Measurements from ENCODE around the gene ESPN.
"Not testable (repeated sequence)": the region's sequence is repeated elsewhere in the genome, so short reads cannot be mapped to it uniquely, and the experiment has no call there.

The ESPN gene

DNA sequence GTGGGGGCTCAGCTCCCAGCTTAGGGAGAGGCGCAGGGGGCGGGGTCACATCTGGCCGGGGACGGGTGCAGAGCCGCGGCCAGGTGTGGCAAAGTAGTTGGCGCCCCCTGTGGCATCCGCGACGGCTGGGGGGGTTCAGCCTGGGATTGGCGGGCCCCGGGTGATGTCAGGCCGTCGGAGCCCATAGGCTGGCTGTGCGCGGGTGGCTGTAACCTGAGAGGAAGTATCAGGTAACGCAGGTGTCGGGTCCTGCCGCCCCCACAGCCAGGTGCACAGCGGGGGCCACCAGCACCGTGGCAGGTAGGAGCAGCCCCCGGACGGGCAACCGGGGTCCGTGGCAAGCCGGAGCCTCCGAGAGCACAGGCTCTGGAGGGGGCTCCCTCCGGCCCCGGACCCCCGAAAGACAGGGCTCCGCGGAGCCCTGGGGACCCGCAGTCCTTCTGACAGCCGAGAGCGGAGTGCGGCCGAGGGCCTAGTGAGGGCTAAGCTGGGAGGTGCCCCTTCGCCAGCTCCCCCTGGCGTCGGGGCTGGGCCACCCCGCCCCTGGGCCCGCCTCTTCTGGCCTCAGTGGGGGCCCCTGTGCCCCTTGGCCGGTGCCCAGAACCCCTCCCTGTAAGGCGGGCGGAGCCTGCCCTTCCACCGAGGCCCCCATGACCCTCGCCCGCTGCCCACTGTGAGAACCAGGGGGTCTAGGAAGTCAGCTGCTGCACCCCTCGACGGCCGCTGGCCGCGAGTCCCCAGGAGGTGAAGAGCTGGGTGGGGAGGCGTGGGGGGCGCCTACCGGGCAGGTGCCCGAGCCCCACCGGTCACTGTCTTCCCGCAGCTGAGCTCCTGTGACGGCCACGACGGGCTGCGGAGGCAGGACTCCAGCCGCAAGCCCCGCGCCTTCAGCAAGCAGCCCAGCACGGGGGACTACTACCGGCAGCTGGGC lies 23.5 kb downstream of the ESPN start:
- DNase-seq (ENCODE audit: low spot score) = no peak

DNA sequence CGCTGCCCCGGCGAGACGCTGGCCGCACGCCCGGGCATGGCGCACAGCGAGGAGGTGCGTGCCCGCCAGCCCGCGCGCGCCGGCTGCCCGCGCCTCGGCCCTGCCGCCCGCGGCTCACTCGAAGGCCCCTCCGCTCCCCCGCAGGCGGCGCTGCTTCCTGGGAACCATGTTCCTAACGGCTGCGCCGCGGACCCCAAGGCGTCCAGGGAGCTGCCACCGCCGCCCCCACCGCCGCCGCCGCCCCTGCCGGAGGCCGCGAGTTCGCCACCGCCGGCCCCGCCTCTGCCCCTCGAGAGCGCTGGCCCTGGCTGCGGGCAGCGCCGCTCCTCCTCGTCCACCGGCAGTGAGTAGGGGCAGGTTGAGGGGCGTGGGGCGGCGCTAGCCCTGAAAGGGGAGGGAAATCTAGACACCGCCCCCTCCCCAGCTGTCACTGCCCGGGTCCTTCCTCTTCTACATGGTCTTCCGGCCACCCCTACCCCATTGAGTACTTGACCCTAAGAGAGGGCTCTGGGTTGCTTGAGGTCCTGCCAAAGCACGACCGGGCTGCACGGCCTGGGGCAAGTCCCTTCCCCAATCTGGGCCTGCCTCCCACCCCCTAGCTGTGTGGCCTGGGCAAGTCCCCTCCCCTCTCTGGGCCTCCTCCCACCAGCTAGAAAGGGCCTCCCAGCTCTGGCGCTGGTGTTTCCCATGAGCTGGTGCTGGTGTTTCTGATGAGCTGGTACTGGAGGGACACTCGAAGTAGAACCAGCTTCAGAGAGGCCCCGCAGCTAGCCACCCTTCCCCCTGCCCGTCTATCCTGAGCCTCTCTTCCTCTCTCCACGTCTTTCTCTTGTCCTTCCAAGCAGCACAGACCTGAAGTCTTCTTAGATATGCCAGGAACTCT lies 24.4 kb downstream of the ESPN start:
- no peak for DNase-seq (ENCODE audit: low spot score)

GRCh38 chr1:6450005-6450450 lies 25.5 kb downstream of the ESPN start:
- DNase-seq (ENCODE audit: low spot score) = no peak

DNA sequence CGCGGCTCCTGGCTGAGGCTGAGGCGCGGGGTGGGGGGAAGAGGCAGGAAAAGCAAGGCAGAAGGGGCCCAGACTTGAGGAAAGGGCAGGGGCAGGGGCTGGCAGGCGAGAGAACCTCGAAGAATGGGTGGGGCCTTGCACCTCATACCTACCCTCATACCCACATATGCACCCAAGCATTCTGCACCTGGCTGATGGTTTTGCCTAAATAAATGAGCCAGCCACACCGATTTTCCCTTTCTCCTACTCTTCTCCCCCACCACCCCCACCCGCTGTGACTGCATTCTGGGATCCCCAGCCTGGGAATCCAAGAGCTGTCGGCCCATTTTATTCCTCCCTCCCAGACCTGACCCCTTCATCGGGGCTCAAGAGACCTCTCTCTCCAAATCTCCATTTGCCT lies 25.9 kb downstream of the ESPN start:
- DNase-seq (ENCODE audit: low spot score) = not testable (repeated sequence)

GRCh38 chr1:6450943-6451373 lies 26.4 kb downstream of the ESPN start:
- no peak for DNase-seq (ENCODE audit: low spot score)

DNA sequence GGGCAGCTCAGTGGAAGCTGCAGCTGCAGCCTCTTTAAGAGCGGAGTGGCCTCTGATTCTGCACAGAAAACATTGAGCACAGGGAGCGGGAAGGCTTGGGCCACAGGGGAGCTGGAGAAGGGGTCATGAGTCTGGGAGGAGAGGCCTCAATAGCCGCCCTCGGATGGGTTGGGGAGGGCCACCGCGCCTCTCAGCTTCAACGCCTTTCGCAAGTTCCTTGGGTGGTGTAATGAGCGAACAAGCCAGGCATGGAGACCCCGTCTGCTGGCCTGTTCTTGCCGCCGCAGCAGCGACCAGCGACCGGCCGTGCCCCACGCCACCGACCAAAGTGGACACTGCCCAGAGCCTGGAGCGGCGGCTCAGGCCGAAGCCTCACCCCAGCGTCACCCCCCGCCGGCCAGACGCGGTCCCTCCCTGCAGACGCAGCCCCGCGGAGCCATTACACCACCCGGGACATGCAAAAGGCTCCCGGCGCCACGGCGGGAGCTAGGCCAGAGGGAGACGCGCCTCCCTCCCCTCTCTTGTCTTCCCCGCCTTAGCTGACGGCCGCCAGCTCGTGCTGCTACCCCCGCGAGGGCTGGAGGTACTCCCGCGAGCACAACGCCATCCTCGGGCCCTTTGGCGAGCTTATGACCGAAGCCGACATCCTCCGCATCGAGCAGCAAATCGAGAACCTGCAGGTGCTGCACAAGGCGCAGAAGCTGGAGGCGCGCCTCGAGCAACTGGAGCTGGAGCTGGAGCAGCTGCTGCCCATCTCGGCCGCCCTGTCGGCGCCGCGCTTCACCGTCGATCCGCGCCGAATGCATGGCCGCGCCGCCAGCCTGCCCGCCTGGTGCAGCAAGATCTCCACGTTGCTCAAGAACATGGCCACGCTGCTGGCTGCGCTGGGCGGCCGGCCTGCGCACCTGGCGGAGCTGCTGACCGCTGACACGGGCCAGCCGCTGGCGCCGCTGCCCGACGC lies 29.6 kb downstream of the ESPN start:
- not testable (repeated sequence) for DNase-seq (ENCODE audit: low spot score)

DNA sequence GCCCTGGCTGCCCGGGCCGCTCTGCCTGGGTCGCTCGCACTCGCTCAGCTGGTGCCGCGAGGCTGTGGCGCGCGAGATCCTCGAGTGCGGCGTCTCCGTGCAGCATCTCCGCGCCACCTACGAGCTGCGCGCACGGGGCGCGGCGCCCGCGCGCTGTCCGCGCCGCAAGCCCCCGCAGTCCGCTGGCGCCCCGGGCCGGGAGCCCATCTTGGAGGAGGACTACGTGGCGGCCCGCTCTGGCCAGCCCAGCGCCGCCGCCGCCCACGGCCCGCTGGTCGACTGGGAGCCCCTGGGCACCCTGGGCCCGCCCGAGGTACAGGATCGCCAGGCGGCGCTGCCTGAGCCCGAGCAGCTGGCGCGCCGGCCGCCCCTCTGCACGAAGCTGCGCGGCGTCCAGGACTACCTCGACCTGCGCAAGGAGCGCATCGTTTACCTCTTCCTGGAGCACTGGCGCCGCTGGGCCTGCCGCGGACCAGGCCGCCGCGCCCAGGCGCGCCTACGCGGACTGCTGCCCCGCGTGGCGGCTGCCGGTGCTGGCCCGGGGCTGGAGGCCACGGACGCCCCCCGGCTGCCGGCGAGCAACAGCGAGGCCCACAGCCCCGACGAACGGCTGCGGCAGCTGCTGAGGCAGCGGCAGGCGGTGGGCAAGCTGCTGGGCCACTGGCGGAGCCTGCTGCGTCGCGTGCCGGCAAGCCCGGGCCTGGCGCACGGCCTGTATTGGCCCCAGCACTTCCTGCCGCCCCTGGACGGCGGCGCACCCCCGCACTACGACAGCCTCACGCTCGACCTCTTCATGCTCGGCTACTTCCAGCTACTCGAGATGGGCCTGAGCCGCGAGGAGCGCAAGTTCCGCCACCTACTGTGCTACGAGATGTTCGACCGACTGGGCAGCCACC lies 30.5 kb downstream of the ESPN start:
- DNase-seq (ENCODE audit: low spot score) = no peak

GRCh38 chr1:6455752-6456520 lies 31.4 kb downstream of the ESPN start:
- not testable (repeated sequence) for DNase-seq (ENCODE audit: low spot score)

GRCh38 chr1:6456800-6457466 lies 32.4 kb downstream of the ESPN start:
- DNase-seq (ENCODE audit: low spot score) = no peak

DNA sequence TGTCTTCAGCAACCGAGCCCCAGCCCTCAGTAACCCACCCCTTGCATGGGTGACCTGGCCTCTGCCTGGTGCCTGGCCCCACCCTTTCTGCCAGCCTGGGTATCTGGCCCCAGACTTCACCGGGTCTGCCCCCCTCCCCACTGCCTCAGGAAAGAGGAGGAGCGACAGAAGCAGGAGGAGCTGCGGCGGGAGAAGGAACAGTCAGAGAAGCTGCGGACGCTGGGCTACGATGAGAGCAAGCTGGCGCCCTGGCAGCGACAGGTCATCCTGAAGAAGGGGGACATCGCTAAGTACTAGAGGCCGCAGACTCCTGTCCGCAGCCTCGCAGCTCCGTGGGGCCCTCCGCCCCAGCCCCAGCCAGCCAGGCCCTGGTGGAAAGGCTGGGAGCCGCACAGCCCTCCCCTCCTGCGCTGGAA lies 35.3 kb downstream of the ESPN start:
- no peak for DNase-seq (ENCODE audit: low spot score)

DNA sequence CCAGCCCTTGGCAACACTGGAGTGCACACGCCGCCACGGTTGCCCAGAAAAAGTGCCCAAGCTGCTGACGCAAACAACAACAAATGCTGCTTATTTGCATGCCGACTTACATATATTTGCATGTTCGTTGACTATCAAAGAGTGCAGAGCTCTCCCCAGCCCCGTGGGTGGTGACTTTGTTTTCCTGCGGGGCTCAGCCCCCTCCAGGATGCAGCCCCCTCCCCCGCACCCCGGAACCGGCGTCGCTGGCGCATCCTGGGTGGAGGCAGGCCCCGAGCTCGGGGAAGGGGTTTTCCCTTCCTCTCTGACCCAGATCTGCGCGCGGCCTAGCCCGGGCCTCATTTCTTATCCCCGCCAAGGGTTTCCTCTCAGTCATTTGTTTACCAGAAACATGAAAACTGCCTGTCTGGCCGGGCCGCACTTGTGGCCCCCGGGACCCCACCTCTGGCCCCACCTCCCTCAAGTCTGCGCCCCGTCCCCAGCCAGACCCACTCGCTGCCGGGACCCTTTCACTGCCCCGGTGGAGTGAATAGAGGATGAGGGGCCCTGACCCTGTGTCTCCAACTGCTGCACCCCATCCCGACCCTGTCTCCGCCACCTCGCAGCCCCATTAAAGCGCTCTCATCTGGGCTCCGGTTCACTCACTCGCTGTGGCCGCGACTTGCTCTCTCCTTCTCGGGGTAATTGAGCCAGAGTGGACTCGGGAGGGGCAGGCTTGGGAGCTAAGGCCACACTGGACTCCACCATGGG lies 35.9 kb downstream of the ESPN start:
- DNase-seq (ENCODE audit: low spot score) = no peak

GRCh38 chr1:6461051-6461530 lies 36.5 kb downstream of the ESPN start:
- DNase-seq (ENCODE audit: low spot score) = no peak

GRCh38 chr1:6461538-6462411 lies 37.2 kb downstream of the ESPN start:
- no peak for DNase-seq (ENCODE audit: low spot score)

GRCh38 chr1:6462412-6463119 lies 38.0 kb downstream of the ESPN start:
- no peak for DNase-seq (ENCODE audit: low spot score)

- no peak for DNase-seq (ENCODE audit: low spot score)
Observed at GRCh38 chr1:6463120-6463412, 38.5 kb downstream of the ESPN start.

DNA sequence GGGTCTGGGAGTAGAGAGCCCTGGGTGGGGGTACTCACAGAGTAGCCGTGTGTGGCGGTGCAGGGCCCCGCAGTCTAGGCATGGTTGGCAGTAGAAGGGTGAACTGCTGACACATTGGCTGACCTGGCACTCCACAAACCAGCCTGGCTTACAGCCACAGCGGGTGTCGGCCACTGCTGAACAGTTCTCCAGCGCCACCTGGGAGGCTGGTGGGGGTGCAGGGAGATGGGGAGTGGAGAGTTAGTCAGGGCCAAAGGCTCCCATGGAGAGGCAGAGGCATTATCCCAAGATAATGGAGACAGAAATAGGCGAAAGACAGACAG lies 39.9 kb downstream of the ESPN start:
- DNase-seq (ENCODE audit: low spot score) = no peak

- no peak for DNase-seq (ENCODE audit: low spot score)
Observed at GRCh38 chr1:6464915-6465314, 40.3 kb downstream of the ESPN start.

Measured in hematopoietic multipotent progenitor cell treated with erythropoietin and hydrocortisone succinate and interleukin-3 and kit ligand, for 15 days (in vitro differentiated cells).